Neural progenitor cell (in vitro differentiated cells): ENCODE measurements around the gene USP48. TPM values are rescaled to one million over a fixed set of nuclear protein-coding genes. Genes with fewer than 3 reads are reported as not detected.

ENCODE experiments used
- DNase-seq: peaks from one replicate; pipeline ENCODE4 v3.0.0-alpha.2; 2016; ENCODE audit warnings: low spot score
- H2AFZ ChIP-seq: fragments of 200-600 bp; sonication (generic); replicated peaks from 2 replicates; pipeline ENCODE4 v1.6.1; 2016; ENCODE audit warnings: antibody characterized with exemption
- H3F3A ChIP-seq: fragments of 200-600 bp; sonication (generic); 2 replicates; pipeline ENCODE4 v1.6.1; 2016; ENCODE audit warnings: antibody characterized with exemption, low read depth
- H3K27ac ChIP-seq: fragments of 200-600 bp; sonication (generic); 2 replicates; pipeline ENCODE4 v1.5.1; 2016; ENCODE audit warnings: mild to moderate bottlenecking
- H3K27me3 ChIP-seq: fragments of 200-600 bp; sonication (generic); 2 replicates; pipeline ENCODE4 v1.6.1; 2016; ENCODE audit warnings: mild to moderate bottlenecking, moderate library complexity
- H3K36me3 ChIP-seq: fragments of 200-600 bp; sonication (generic); 2 replicates; pipeline ENCODE4 v1.5.1; 2016
- H3K4me1 ChIP-seq: fragments of 200-600 bp; sonication (generic); 2 replicates; pipeline ENCODE4 v1.6.1; 2016; ENCODE audit warnings: mixed run types
- H3K4me2 ChIP-seq: fragments of 200-600 bp; sonication (generic); 2 replicates; pipeline ENCODE4 v1.6.1; 2016
- H3K4me3 ChIP-seq: fragments of 200-600 bp; sonication (generic); 2 replicates; pipeline ENCODE4 v1.5.1; 2016
- H3K79me2 ChIP-seq: fragments of 200-600 bp; sonication (generic); 2 replicates; pipeline ENCODE4 v1.6.1; 2016; ENCODE audit warnings: low read depth
- H3K9ac ChIP-seq: fragments of 200-600 bp; sonication (generic); 2 replicates; pipeline ENCODE4 v1.6.1; 2016
- H3K9me3 ChIP-seq: fragments of 200-600 bp; sonication (generic); 2 replicates; pipeline ENCODE4 v1.5.1; 2016; ENCODE audit warnings: low read depth
- H4K20me1 ChIP-seq: fragments of 200-600 bp; sonication (generic); 2 replicates; pipeline ENCODE4 v1.6.1; 2016; ENCODE audit warnings: low read depth
- H3K27ac Mint-ChIP-seq: 3 replicates; pipeline ENCODE4 v1.8.0; 2021; ENCODE audit warnings: mixed read lengths
- H3K27me3 Mint-ChIP-seq: 2 replicates; pipeline ENCODE4 v1.8.0; 2022; ENCODE audit warnings: low read depth, mild to moderate bottlenecking, inconsistent platforms, moderate library complexity, mixed read lengths; ENCODE audit not compliant: insufficient read depth
- H3K36me3 Mint-ChIP-seq: 3 replicates; pipeline ENCODE4 v1.8.0; 2021; ENCODE audit warnings: mixed read lengths
- H3K4me1 Mint-ChIP-seq: 3 replicates; pipeline ENCODE4 v1.8.0; 2021; ENCODE audit warnings: mixed read lengths
- H3K4me3 Mint-ChIP-seq: 3 replicates; pipeline ENCODE4 v1.8.0; 2021; ENCODE audit warnings: mild to moderate bottlenecking, moderate library complexity, mixed read lengths
- H3K9me3 Mint-ChIP-seq: 3 replicates; pipeline ENCODE4 v1.8.0; 2020; ENCODE audit warnings: mixed read lengths
- CTCF ChIP-seq: fragments of 200-600 bp; sonication (generic); IDR thresholded peaks from 2 replicates; pipeline ENCODE4 v1.5.1; 2017; ENCODE audit warnings: antibody characterized with exemption, mild to moderate bottlenecking
- EZH2 ChIP-seq: fragments of 200-600 bp; sonication (generic); IDR thresholded peaks from 2 replicates; pipeline ENCODE4 v1.6.1; 2017; ENCODE audit warnings: antibody characterized with exemption, mild to moderate bottlenecking, moderate library complexity
- EZH2phosphoT487 ChIP-seq: fragments of 200-600 bp; sonication (generic); IDR thresholded peaks from 2 replicates; pipeline ENCODE4 v1.6.1; 2017; ENCODE audit warnings: antibody characterized with exemption
- total RNA-seq: library from RNA; depleted of rRNA; stranded (reverse); fragments of >200 nt; gene quantifications from 2 replicates; pipeline ENCODE4 v1.2.3, GENCODE V29; 2015; ENCODE audit warnings: low replicate concordance

Gene USP48
- 34.5 and 50.3 TPM in 2 replicates for total RNA-seq

GRCh38 chr1:21782868-21783678 lies at the start of gene USP48:
Gene USP48, minus strand, starts transcription at chr1:21783149. Its CDS starts 192 bp downstream, at chr1:21782957.
- Mint-ChIP-seq H3K36me3 (peaks cover 13% of the 10 kb centered on the region), H3K27ac (peak within 1 kb of the TSS; percentile 99)
- TF ChIP-seq EZH2phosphoT487 (no peak), CTCF (no peak), EZH2 (no peak)

GRCh38 chr1:21831454-21831970 lies 48.6 kb upstream of the USP48 start:
- Histone ChIP-seq H3K27ac (no peak overlapping the region), H3F3A (no peaks in the 10 kb centered on the region), H3K4me1 (no peaks in the 10 kb centered on the region), H4K20me1 (no peaks in the 10 kb centered on the region), H3K36me3 (peaks cover 6% of the 10 kb centered on the region), H3K9me3 (no peaks in the 10 kb centered on the region), H3K4me2 (no peak overlapping the region), H3K27me3 (no peaks in the 10 kb centered on the region), H2AFZ (no peak overlapping the region), H3K4me3 (no peak overlapping the region), H3K9ac (no peak overlapping the region), H3K79me2 (no peaks in the 10 kb centered on the region)
- no peak overlapping the region for H3K4me3 Mint-ChIP-seq
- no peak for DNase-seq
- no peaks in the 10 kb centered on the region for H3K4me1 Mint-ChIP-seq
- H3K27me3 Mint-ChIP-seq, result peaks cover 10% of the 10 kb centered on the region
- H3K36me3 Mint-ChIP-seq, result peaks cover 28% of the 10 kb centered on the region
- TF ChIP-seq EZH2phosphoT487, result no peak
- no peak for TF ChIP-seq CTCF
- no peak for TF ChIP-seq EZH2
- no peak overlapping the region for H3K27ac Mint-ChIP-seq
- H3K9me3 Mint-ChIP-seq, result peaks cover 10% of the 10 kb centered on the region

More at GRCh38 chr1:21782868-21783678, at the start of gene USP48:
- H3K79me2 ChIP-seq, result peaks cover 46% of the 10 kb centered on the region
- H3K9me3 ChIP-seq, result no peaks in the 10 kb centered on the region
- H3K9ac ChIP-seq, result peak within 1 kb of the TSS; percentile 55
- peaks cover 6% of the 10 kb centered on the region for H3K9me3 Mint-ChIP-seq
- peak within 1 kb of the TSS; percentile 90 for H3K27ac ChIP-seq
- no peaks in the 10 kb centered on the region for H3K27me3 Mint-ChIP-seq
- peak within 1 kb of the TSS; percentile 91 for H3K4me3 Mint-ChIP-seq
- H3K36me3 ChIP-seq, result no peaks in the 10 kb centered on the region
- peaks cover 10% of the 10 kb centered on the region for H3K27me3 ChIP-seq
- DNase-seq, result peak; percentile 97
- H3K4me1 ChIP-seq, result peaks cover 5% of the 10 kb centered on the region
- H3F3A ChIP-seq, result peaks cover 19% of the 10 kb centered on the region
- peak within 1 kb of the TSS; percentile 86 for H3K4me2 ChIP-seq
- peaks cover 25% of the 10 kb centered on the region for H4K20me1 ChIP-seq
- peak within 1 kb of the TSS; percentile 71 for H3K4me3 ChIP-seq
- H2AFZ ChIP-seq, result peak within 1 kb of the TSS; percentile 99
- H3K4me1 Mint-ChIP-seq, result peaks cover 16% of the 10 kb centered on the region

GRCh38 chr1:21830792-21831453 lies 48.0 kb upstream of the USP48 start:
- no peak for DNase-seq
- H3K4me1 Mint-ChIP-seq, result no peaks in the 10 kb centered on the region
- no peaks in the 10 kb centered on the region for H3K4me1 ChIP-seq
- no peak overlapping the region for H3K27ac Mint-ChIP-seq
- no peak for TF ChIP-seq EZH2
- no peaks in the 10 kb centered on the region for H3K27me3 ChIP-seq
- H3K36me3 Mint-ChIP-seq, result peaks cover 28% of the 10 kb centered on the region
- H3K27me3 Mint-ChIP-seq, result peaks cover 10% of the 10 kb centered on the region
- no peak overlapping the region for H3K4me3 Mint-ChIP-seq
- peaks cover 10% of the 10 kb centered on the region for H3K9me3 Mint-ChIP-seq
- no peak overlapping the region for H3K9ac ChIP-seq
- no peak overlapping the region for H3K4me2 ChIP-seq
- no peaks in the 10 kb centered on the region for H4K20me1 ChIP-seq
- H3F3A ChIP-seq, result no peaks in the 10 kb centered on the region
- no peak overlapping the region for H2AFZ ChIP-seq
- peaks cover 6% of the 10 kb centered on the region for H3K36me3 ChIP-seq
- no peaks in the 10 kb centered on the region for H3K9me3 ChIP-seq
- H3K4me3 ChIP-seq, result no peak overlapping the region
- H3K27ac ChIP-seq, result no peak overlapping the region
- H3K79me2 ChIP-seq, result no peaks in the 10 kb centered on the region
